ENCODE measurements around the gene UBA52.
"Not testable (repeated sequence)": the region's sequence is repeated elsewhere in the genome, so short reads cannot be mapped to it uniquely, and the experiment has no call there.

The UBA52 gene

GRCh38 chr19:18557411-18558201, 14.1 kb upstream of the UBA52 start, which contains the start of gene KXD1:
KXD1 (plus strand) TSS chr19:18557870; CDS start chr19:18562057, 4,187 bp downstream.
- peak; percentile 99 for DNase-seq (ENCODE audit: low read depth)

GRCh38 chr19:18558202-18558555, 13.5 kb upstream of the UBA52 start:
- DNase-seq (ENCODE audit: low read depth): peak; percentile 6

GRCh38 chr19:18558604-18559003, 13.1 kb upstream of the UBA52 start:
- DNase-seq (ENCODE audit: low read depth): no peak

GRCh38 chr19:18559685-18560084, 12.0 kb upstream of the UBA52 start:
- DNase-seq (ENCODE audit: low read depth): no peak

GRCh38 chr19:18562086-18562485, 9.6 kb upstream of the UBA52 start:
- DNase-seq (ENCODE audit: low read depth): no peak

- no peak for DNase-seq (ENCODE audit: low read depth)
Measured at GRCh38 chr19:18566953-18567352, 4.7 kb upstream of the UBA52 start.

GRCh38 chr19:18568367-18568766, 3.3 kb upstream of the UBA52 start:
- no peak for DNase-seq (ENCODE audit: low read depth)

- DNase-seq (ENCODE audit: low read depth): no peak
Measured at GRCh38 chr19:18574691-18575291, 3.1 kb downstream of the UBA52 start.

- no peak for DNase-seq (ENCODE audit: low read depth)
Measured at GRCh38 chr19:18576383-18576782, 4.7 kb downstream of the UBA52 start.

GRCh38 chr19:18577365-18577914, 5.8 kb downstream of the UBA52 start:
- no peak for DNase-seq (ENCODE audit: low read depth)

- DNase-seq (ENCODE audit: low read depth): no peak
Measured at GRCh38 chr19:18580311-18580710, 8.7 kb downstream of the UBA52 start.

- DNase-seq (ENCODE audit: low read depth): peak; percentile 15
Measured at GRCh38 chr19:18586306-18586705, 14.6 kb downstream of the UBA52 start.

GRCh38 chr19:18587561-18587960, 15.9 kb downstream of the UBA52 start:
- no peak for DNase-seq (ENCODE audit: low read depth)

- DNase-seq (ENCODE audit: low read depth): no peak
Measured at GRCh38 chr19:18587962-18588610, 16.4 kb downstream of the UBA52 start.

- DNase-seq (ENCODE audit: low read depth): peak; percentile 77
Measured at GRCh38 chr19:18588611-18589379, 17.1 kb downstream of the UBA52 start, which contains the start of gene REX1BD. REX1BD (plus strand) TSS chr19:18588798; CDS start chr19:18588802, 4 bp downstream.

GRCh38 chr19:18589380-18590272, 18.0 kb downstream of the UBA52 start:
- DNase-seq (ENCODE audit: low read depth): peak; percentile 64

- DNase-seq (ENCODE audit: low read depth): peak; percentile 77
Measured at GRCh38 chr19:18590273-18591272, 18.9 kb downstream of the UBA52 start.

GRCh38 chr19:18591735-18592385, 20.2 kb downstream of the UBA52 start:
- DNase-seq (ENCODE audit: low read depth): peak; percentile 9

GRCh38 chr19:18592732-18593131, 21.1 kb downstream of the UBA52 start:
- not testable (repeated sequence) for DNase-seq (ENCODE audit: low read depth)

Data from EH (cell line).